Upper lobe of left lung (tissue), 4 donors: ENCODE measurements around the gene DNAI7.

Experiments used
- CTCF ChIP-seq, 6 experiments: fragments of 450-650 bp in 4 of 6; fragments of 200-600 bp in 2 of 6; sonication (generic) in 2 of 6; IDR thresholded peaks; one replicate each; pipeline ENCODE4 v1.5.1; 2016 to 2019; ENCODE audit warnings: antibody characterized with exemption in 6 of 6
- EP300 ChIP-seq, 4 donors: sonication (generic); formaldehyde crosslinking; IDR thresholded peaks; one replicate each; pipeline ENCODE4 v1.5.1; 2017; ENCODE audit warnings: antibody characterized with exemption in 4 of 4, control low read depth in 2 of 4
- POLR2A ChIP-seq, 4 donors: fragments of 450-650 bp; IDR thresholded peaks; one replicate each; pipeline ENCODE4 v1.5.1; 2016 to 2017; ENCODE audit warnings: antibody characterized with exemption in 4 of 4, mild to moderate bottlenecking in 2 of 4

- TF ChIP-seq EP300 (IDR thresholded peaks at IDR 0.05) (no peak), CTCF (IDR thresholded peaks at IDR 0.05) (no peak), POLR2A (IDR thresholded peaks at IDR 0.05) (no peak)
Observed at GRCh38 chr12:25124493-25124892, 70.5 kb downstream of the DNAI7 start.
